T-helper 2 cell treated with Interferon-gamma antibody and Interleukin-4, amounts not matched to agents 100 ng/mL and 5 ng/mL, for 36 hours (primary cell): ENCODE measurements around the gene SMC3. TPM values are rescaled to one million over a fixed set of nuclear protein-coding genes. Genes with fewer than 3 reads are reported as not detected.
"Not testable (repeated sequence)": the region's sequence is repeated elsewhere in the genome, so short reads cannot be mapped to it uniquely, and the experiment has no call there.

Experiments used
- intact Hi-C: fragments of 100-400 bp; cut with micrococcal nuclease; formaldehyde crosslinking; loops from one replicate; pipeline ENCODE4 v1.15.1; 2023
- total RNA-seq: library from RNA; stranded (reverse); gene quantifications from 2 replicates; pipeline ENCODE4 v1.2.3, GENCODE V29; 2022

Gene SMC3
- total RNA-seq, result 76.7 and 80.5 TPM in 2 replicates

- intact Hi-C loops, result loop anchor here (1.0 to 5.0 kb wide), 11 partner anchors 15 to 560 kb away; partner anchors contain the start of genes ADD3, BBIP1, DUSP5 and PDCD4
These were observed at the start of gene SMC3 for GRCh38 chr10:110567201-110568054. TSS of gene SMC3 (plus strand) at chr10:110567695. CDS start at chr10:110567817, 122 bp downstream.

GRCh38 chr10:110522365-110522988 is 45.0 kb upstream of the SMC3 start:
- intact Hi-C loops, result loop anchor here (2.0 kb wide), 1 partner anchor 18 kb away; no protein-coding TSS in a partner anchor

DNA sequence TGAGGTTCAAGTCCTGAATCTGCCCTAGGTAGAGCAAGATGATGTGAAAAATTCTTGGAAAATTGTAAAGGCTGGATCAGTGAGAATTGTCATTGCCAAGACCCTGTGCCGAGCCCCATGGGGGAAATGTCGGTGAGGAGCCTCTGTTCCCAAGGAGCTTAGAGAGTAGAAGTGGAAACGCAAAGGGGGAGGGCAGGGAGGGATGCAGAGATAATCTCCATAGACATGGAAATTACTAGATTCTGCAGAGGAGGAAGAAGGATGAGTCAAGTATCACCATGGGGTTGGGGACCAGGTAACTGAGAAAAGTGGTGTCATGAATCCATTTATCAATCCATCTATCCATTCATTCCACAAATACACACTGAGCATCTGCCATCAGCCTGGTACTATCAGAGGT is 43.8 kb upstream of the SMC3 start:
- intact Hi-C loops, result loop anchor here (2.0 kb wide), 1 partner anchor 19 kb away; no protein-coding TSS in a partner anchor

DNA sequence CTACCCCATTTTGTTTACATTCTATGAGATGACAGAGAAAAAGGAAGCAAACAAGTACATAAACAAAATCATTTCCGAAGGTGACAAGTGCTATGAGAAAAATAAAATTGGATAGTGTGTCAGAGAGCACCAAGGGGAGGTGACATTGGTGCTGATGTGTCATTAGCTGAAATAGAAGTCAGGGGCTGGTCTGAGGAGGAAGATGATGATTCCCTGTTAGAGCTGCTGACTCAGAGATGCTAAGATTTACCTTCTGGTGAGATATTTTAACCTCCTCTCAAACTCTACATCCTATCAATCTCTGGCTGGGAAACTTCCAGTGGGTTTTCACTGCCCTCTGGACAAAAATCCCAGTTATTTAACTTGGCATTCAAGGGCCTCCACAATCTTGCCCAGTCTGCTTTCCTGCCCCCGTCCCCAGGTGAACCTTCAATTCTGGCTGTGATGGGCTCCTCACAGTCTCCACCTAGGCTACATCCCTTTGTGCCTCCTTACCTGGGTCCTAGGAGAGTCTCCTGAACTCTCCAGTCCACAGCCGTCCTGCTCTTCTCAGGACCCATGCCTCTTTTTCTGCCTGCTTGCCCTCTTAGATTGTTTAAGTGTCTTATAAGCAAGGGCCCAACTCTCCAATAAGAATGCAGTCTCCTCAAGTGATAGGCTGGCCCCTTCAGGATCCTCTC is 43.2 kb upstream of the SMC3 start:
- intact Hi-C loops, result no loop called here

DNA sequence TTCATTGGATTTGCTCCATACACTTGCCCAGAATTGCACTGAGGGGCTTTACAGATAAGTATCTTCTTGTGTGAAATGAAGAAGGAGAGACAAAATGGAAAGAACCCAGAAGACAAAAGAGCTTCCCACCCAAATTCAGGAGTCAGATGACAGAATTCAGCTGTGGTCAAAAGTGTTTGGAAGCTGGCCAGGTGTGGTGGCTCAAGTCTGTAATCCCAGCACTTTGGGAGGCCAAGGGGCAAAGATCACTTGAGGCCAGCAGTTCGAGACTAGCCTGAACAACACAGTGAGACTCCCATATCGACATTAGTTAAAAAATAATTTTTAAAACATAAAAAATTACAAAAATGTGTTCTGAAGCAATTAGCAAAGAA is 42.6 kb upstream of the SMC3 start:
- intact Hi-C loops, result no loop called here

- intact Hi-C loops, result no loop called here
These were observed 41.9 kb upstream of the SMC3 start for GRCh38 chr10:110525349-110526260.

GRCh38 chr10:110527731-110528171 is 39.7 kb upstream of the SMC3 start:
- intact Hi-C loops, result no loop called here

- intact Hi-C loops, result no loop called here
These were observed 39.1 kb upstream of the SMC3 start for GRCh38 chr10:110528224-110528996.

DNA sequence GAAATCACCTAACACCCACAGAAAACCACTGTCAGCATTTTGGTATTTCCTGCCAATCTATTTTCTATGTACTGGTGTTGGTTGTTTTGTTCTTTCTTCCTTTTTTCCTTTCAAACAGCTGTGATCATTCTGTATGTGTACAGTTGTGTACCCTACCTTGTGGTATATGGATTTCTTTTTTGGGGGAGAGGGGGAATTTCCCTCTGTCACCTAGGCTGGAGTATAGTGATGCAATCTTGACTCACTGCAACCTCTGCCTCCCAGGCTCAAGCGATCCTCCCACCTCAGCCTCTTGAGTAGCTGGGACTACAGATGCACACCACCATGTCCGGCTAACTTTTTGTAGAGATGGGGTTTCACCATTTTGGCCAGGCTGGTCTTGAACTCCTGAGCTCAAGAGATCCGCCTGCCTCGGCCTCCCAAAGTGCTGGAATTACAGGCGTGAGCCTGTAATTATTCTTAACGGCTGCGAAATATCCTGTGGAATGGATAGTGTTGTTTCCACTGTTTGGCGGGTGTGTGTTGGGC is 38.4 kb upstream of the SMC3 start:
- intact Hi-C loops, result not testable (repeated sequence)

- intact Hi-C loops, result no loop called here
These were observed 37.9 kb upstream of the SMC3 start for GRCh38 chr10:110529596-110530011.

DNA sequence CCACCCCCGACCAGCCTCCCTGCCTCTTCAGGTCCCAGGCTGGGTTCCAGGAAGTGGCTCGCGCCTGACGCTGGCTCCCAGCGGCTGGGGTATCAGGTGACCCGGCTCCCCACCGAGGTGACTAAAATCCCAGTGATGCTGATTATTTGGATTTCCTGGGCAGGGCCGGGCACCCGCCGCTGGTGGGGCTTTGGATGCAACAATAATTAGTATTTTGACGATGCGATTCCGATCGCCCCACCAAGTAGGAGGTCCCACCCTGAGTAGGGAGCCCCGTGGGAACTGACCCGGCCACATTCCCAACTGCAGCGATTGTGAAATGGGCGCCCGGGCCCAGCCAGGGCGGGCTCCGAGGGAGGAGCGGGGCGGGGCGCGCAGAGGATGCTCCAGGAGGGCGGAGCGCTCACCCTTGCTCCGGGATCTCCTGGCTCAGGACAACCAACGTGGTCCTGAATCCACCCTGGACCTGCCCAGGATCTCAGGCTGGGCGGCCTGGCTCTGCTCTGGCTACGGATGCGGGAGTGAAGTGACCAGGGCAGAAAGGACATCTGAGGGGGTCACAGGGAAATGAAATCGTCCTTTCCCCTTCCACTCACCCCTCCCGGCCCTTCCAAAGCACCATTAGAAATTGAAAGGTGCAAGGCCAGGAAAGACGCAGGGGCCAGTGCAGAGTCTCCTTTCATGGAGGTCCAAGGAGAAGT is 37.2 kb upstream of the SMC3 start:
- intact Hi-C loops, result no loop called here

DNA sequence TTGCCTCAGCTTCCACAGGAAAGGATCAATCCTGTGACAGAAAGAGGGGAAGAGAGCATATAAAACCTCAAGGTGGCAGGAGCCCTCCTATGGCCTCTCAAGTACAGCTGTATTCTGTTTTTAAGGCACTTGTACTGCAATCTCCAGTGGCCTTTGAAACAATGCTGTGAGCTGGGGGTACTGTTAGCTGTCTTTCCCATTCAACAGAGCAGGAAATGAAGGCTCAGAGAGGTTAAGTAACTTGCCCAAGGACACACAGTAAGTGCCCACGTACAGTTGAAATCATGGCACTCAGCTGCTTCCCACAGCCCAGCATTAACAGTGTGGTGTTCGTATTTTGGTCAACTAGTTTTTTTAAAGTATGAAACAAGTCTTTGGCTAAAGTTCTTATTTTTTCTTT is 35.8 kb upstream of the SMC3 start:
- intact Hi-C loops, result no loop called here

GRCh38 chr10:110532628-110533027 is 34.9 kb upstream of the SMC3 start:
- intact Hi-C loops, result not testable (repeated sequence)

- intact Hi-C loops, result no loop called here
These were observed 34.3 kb upstream of the SMC3 start for GRCh38 chr10:110533149-110533548.

DNA sequence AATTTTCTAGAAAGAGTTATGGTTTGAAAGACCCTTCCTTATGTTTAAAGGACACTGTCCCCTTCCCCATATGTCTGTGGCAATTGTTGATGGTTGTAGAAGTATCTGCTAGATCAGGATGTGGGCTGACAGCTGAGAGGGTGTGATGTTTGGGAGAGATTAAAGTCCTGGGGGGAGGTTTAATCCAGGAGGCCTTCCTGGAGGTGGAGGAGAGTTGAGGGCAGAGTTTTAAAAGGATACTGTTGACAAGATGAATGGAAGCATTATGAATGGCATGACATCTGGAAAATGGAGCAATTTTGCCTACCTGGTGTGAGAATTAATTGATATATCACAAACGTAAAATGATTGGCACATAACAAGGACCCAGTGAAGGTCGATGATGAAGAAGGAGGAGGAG is 32.9 kb upstream of the SMC3 start:
- intact Hi-C loops, result loop anchor here (1.0 kb wide), 1 partner anchor 34 kb away; no protein-coding TSS in a partner anchor

DNA sequence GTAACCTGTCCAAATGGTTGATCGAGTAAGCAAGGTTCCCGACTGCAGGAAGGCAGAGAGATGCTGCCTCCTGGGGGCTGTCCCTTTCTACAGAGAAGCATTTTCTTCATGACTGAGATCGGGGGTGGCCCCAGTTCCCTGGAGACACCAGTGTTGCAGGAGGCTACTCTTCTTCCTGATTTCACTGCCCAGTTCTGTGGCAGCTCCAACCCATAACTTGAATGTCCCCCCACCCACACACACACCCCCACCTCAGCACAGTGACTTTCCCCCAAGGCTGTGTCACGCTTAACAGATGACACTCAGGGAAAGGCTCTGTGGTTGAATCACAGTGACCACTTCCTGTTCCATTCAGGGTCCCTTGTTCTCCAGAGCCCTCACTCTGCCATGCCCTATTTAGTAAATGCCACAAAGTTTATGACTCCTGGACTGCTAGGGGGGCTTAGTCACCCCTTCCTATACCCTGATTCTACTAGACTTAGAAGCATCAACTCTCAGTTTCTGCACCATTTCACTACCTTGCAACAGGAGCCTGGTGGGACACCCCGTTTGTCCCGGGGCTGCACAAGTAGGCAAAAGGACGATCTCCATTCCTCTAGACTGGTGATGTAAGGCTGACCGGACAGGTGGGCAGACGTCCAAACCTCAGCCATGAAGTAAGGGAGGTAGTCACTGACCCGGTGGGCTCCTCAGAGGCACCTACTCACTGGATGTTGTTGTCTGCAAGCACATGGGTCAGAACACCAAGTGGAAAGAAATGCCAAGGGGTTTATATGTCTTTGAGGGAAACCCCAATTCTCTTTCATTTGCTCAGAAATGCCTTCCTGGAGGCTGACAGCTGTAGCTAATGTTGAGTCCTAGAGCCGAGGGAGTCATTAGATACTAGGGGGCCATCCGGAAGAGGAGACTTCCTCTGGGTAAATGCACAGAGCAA is 31.3 kb upstream of the SMC3 start:
- intact Hi-C loops, result loop anchor here (1.0 kb wide), 2 partner anchors 32 to 39 kb away; partner anchors contain the start of gene DUSP5

DNA sequence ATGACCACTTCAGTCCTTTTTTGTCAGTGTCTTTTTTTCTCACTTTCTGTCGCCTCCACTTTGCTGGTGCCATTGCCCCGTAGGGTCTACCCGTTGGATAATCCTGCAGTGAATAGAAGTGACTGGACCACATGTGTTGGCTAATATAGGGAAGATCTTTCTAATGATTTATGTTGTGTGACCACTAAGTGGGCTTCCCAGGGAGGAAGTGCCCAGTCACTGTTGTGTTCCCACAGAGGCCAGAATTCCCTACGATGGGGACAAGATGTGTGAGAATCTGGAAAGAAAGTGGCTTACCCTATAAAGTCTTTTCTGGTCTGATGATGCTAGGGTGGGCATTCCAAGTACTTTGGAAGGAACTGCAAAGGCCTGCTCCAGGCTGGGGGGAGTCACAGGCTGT is 28.4 kb upstream of the SMC3 start:
- intact Hi-C loops, result no loop called here

GRCh38 chr10:110540031-110540430 is 27.5 kb upstream of the SMC3 start:
- intact Hi-C loops, result loop anchor here (10.0 kb wide), 1 partner anchor 405 kb away; no protein-coding TSS in a partner anchor
